LNCAP (cell line): ENCODE measurements around the gene RNF26.

ENCODE experiments used
- CTCF ChIP-seq: fragments of 450-650 bp; IDR thresholded peaks from 2 replicates; pipeline ENCODE4 v1.5.1; 2017; ENCODE audit warnings: mild to moderate bottlenecking

The RNF26 gene

GRCh38 chr11:119298726-119299125 is 35.6 kb upstream of the RNF26 start:
- TF ChIP-seq CTCF, result no peak

- no peak for TF ChIP-seq CTCF
Observed at GRCh38 chr11:119299416-119299815, 34.9 kb upstream of the RNF26 start.

- no peak for TF ChIP-seq CTCF
Observed at GRCh38 chr11:119300198-119300964, 33.9 kb upstream of the RNF26 start.

GRCh38 chr11:119303227-119303718 is 31.1 kb upstream of the RNF26 start:
- no peak for TF ChIP-seq CTCF

GRCh38 chr11:119305556-119306372 is 28.6 kb upstream of the RNF26 start:
- no peak for TF ChIP-seq CTCF

- TF ChIP-seq CTCF, result no peak
Observed at GRCh38 chr11:119306373-119306890, 27.9 kb upstream of the RNF26 start.

GRCh38 chr11:119307219-119307618 is 27.1 kb upstream of the RNF26 start:
- TF ChIP-seq CTCF, result no peak
